Measurements from ENCODE around the gene FBXW7. TPM values are rescaled to one million over a fixed set of nuclear protein-coding genes. Genes with fewer than 3 reads are reported as not detected.

The FBXW7 gene
- total RNA-seq, 4 donors from 2014 or later = 63.1 to 97.6 (median 70.7) TPM

- Histone ChIP-seq H3K27me3 (no peaks in the 10 kb centered on the region), H3K4me3 (no peak overlapping the region), H3K27ac (replicated peaks in 1 of 4) (no peak overlapping the region), H3K9me3 (no peaks in the 10 kb centered on the region), H3K4me1 (peaks cover 0 to 5% (median 0%) of the 10 kb centered on the region in 4 donors), H3K36me3 (no peaks in the 10 kb centered on the region)
- TF ChIP-seq CTCF (IDR thresholded peaks at IDR 0.05) = no peak
- no peak for TF ChIP-seq POLR2A (IDR thresholded peaks at IDR 0.05; ENCODE audit: low read depth)
- WGBS = 87% methylated on average over 2 of the region's 2 CpGs
- no peak for DNase-seq (ENCODE audit: extremely low spot score)
- intact Hi-C loops (cut with DNase I) = no loop called here
Observed at GRCh38 chr4:152522245-152522644, 13.6 kb downstream of the FBXW7 start.

DNA sequence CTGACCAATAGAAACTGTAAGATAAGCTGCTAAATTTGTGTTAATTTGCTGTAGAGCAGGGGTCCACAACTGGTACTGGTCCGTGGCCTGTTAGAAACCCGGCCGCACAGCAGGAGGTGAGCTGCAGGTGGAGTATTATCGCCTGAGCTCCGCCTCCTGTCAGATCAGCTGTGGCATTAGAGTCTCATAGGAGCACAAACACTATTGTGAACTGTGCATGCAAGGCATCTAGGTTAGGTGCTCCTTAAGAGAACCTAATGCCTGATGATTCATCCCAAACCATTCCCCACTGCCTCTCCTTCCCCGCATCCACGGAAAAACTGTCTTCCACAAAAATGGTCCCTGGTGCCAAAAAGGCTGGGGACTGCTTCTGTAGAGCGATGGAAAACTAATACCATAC, 19.7 kb downstream of the FBXW7 start:
- intact Hi-C loops (cut with DNase I) = no loop called here
- H3K4me3 ChIP-seq = no peak overlapping the region

GRCh38 chr4:152515678-152516077, 20.2 kb downstream of the FBXW7 start:
- H3K4me1 ChIP-seq = peaks cover 0 to 14% (median 5%) of the 10 kb centered on the region in 4 donors
- H3K9me3 ChIP-seq = no peaks in the 10 kb centered on the region
- no peaks in the 10 kb centered on the region for H3K36me3 ChIP-seq
- H3K4me3 ChIP-seq = no peak overlapping the region
- TF ChIP-seq CTCF (IDR thresholded peaks at IDR 0.05) (no peak), POLR2A (IDR thresholded peaks at IDR 0.05; ENCODE audit: low read depth) (no peak), EP300 (IDR thresholded peaks at IDR 0.05) (no peak), POLR2AphosphoS5 (IDR thresholded peaks at IDR 0.05) (no peak)
- H3K27me3 ChIP-seq = no peaks in the 10 kb centered on the region
- H3K27ac ChIP-seq (replicated peaks in 1 of 4) = no peak overlapping the region
- no peak for DNase-seq (ENCODE audit: extremely low spot score)
- intact Hi-C loops (cut with DNase I) = no loop called here
- 76% methylated on average over 2 of the region's 2 CpGs for WGBS

More for the DNA sequence above, 19.7 kb downstream of the FBXW7 start:
- Histone ChIP-seq H3K9me3 (no peaks in the 10 kb centered on the region), H3K36me3 (no peaks in the 10 kb centered on the region), H3K4me1 (peaks cover 0 to 14% (median 3%) of the 10 kb centered on the region in 4 donors), H3K27me3 (no peaks in the 10 kb centered on the region), H3K27ac (replicated peaks in 1 of 4) (no peak overlapping the region)
- DNase-seq (ENCODE audit: extremely low spot score) = no peak
- 81% methylated on average over 8 of the region's 8 CpGs for WGBS
- TF ChIP-seq EP300 (IDR thresholded peaks at IDR 0.05) (no peak), POLR2AphosphoS5 (IDR thresholded peaks at IDR 0.05) (no peak)

DNA sequence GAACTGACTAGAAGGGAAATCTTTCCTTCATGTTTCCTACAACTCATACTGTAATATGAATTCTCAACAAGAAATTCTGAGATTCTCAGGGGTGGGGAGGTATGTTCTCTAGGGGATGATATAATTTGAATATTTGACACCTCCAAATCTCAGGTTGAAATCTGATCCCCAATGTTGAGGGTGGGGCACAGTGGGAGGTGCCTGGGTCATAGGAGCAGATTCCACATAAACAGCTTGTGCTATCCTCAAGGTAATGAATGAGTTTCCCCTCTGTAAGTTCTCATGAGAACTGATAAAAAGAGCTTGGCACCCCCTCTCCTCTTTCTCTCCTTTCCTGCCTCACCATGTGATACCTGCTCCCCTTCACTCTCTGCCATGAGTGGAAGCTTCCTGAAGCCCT, 21.5 kb downstream of the FBXW7 start:
- no peaks in the 10 kb centered on the region for H3K36me3 ChIP-seq
- no peak for DNase-seq (ENCODE audit: extremely low spot score)
- H3K27ac ChIP-seq (replicated peaks in 1 of 4) = no peak overlapping the region
- peaks cover 0 to 17% (median 7%) of the 10 kb centered on the region in 4 donors for H3K4me1 ChIP-seq
- no peaks in the 10 kb centered on the region for H3K27me3 ChIP-seq
- intact Hi-C loops (cut with DNase I) = no loop called here
- TF ChIP-seq EP300 (IDR thresholded peaks at IDR 0.05) (no peak), POLR2AphosphoS5 (IDR thresholded peaks at IDR 0.05) (no peak), CTCF (IDR thresholded peaks at IDR 0.05) (no peak), POLR2A (IDR thresholded peaks at IDR 0.05; ENCODE audit: low read depth) (no peak)
- no peak overlapping the region for H3K4me3 ChIP-seq
- H3K9me3 ChIP-seq = no peaks in the 10 kb centered on the region

- TF ChIP-seq CTCF (IDR thresholded peaks at IDR 0.05) (no peak), POLR2AphosphoS5 (IDR thresholded peaks at IDR 0.05) (no peak), POLR2A (IDR thresholded peaks at IDR 0.05; ENCODE audit: low read depth) (no peak), EP300 (IDR thresholded peaks at IDR 0.05) (no peak)
- no peaks in the 10 kb centered on the region for H3K27me3 ChIP-seq
- peaks cover 0 to 15% (median 7%) of the 10 kb centered on the region in 4 donors for H3K4me1 ChIP-seq
- WGBS = over 99% methylated on average over 7 of the region's 7 CpGs
- no peak overlapping the region for H3K27ac ChIP-seq (replicated peaks in 1 of 4)
- no peak overlapping the region for H3K4me3 ChIP-seq
- no peak for DNase-seq (ENCODE audit: extremely low spot score)
- no peaks in the 10 kb centered on the region for H3K36me3 ChIP-seq
- H3K9me3 ChIP-seq = no peaks in the 10 kb centered on the region
- intact Hi-C loops (cut with DNase I) = no loop called here
Observed at GRCh38 chr4:152513078-152513477, 22.8 kb downstream of the FBXW7 start.
